Measurements from ENCODE around the gene TPO.
A peak's percentile ranks its signal among the peaks of the same experiment; 100 is the strongest.

TPO gene

DNA sequence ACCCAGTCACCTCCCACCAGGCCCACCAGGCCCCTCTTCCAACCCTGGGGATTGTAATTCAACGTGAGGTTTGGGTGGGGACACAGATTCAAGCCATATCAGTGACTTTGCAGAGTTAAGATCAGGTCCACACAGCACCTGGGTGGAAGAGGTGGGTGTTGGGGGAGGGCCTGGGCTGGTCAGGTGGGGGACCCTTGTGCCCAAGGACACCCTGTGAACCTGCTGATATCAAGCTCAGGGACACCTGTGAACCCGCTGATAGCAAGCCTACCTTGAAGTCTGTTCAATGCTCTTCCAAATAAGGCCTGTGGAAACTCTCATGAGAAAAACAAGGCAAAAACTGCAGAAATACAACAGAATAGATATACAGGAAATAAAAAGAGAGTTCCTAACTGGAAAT is 19.9 kb upstream of the TPO start:
- CTCF ChIA-PET: no interaction called here
- no peaks in the 10 kb centered on the region for H3K36me3 ChIP-seq (ENCODE audit: control insufficient read depth in 4 of 4, insufficient read depth in 4 of 4, low read length in 3 of 4)
- POLR2A ChIA-PET: no interaction called here
- no peak overlapping the region for H3K27ac ChIP-seq (ENCODE audit: insufficient read depth in 1 of 2, low read depth in 1 of 2, low read length in 2 of 2, poor library complexity in 1 of 2, severe bottlenecking in 2 of 2)
- H3K27me3 ChIP-seq (replicated peaks in 2 of 5; ENCODE audit: control insufficient read depth in 4 of 5, insufficient read depth in 5 of 5, low read length in 4 of 5): no peaks in the 10 kb centered on the region
- 100% methylated on average over 1 of the region's 2 CpGs for WGBS (ENCODE audit: insufficient coverage)
- no peak for DNase-seq
- no peaks in the 10 kb centered on the region for H3K9me3 ChIP-seq (ENCODE audit: control extremely low read depth in 1 of 5, control insufficient read depth in 4 of 5, insufficient read depth in 2 of 5, low read depth in 1 of 5, low read length in 4 of 5)
- H3K4me3 ChIP-seq (ENCODE audit: control insufficient read depth in 1 of 7, extremely low read depth in 1 of 7, insufficient read depth in 4 of 7, low read depth in 2 of 7, low read length in 6 of 7): no peak overlapping the region
- no peaks in the 10 kb centered on the region for H3K4me1 ChIP-seq (ENCODE audit: control extremely low read depth in 1 of 4, control insufficient read depth in 4 of 4, insufficient read depth in 4 of 4, low read length in 3 of 4)

- no peaks in the 10 kb centered on the region for H3K27me3 ChIP-seq (replicated peaks in 2 of 5; ENCODE audit: control insufficient read depth in 4 of 5, insufficient read depth in 5 of 5, low read length in 4 of 5)
- no peak for DNase-seq
- ChIA-PET POLR2A (no interaction called here), CTCF (interaction anchor here (1.4 kb wide), 1 partner anchor 21 kb away, joined by 4 read pairs; no protein-coding TSS in a partner anchor)
- H3K27ac ChIP-seq (ENCODE audit: insufficient read depth in 1 of 2, low read depth in 1 of 2, low read length in 2 of 2, poor library complexity in 1 of 2, severe bottlenecking in 2 of 2): no peak overlapping the region
- H3K4me1 ChIP-seq (ENCODE audit: control extremely low read depth in 1 of 4, control insufficient read depth in 4 of 4, insufficient read depth in 4 of 4, low read length in 3 of 4): no peaks in the 10 kb centered on the region
- no peak overlapping the region for H3K4me3 ChIP-seq (ENCODE audit: control insufficient read depth in 1 of 7, extremely low read depth in 1 of 7, insufficient read depth in 4 of 7, low read depth in 2 of 7, low read length in 6 of 7)
- no peaks in the 10 kb centered on the region for H3K9me3 ChIP-seq (ENCODE audit: control extremely low read depth in 1 of 5, control insufficient read depth in 4 of 5, insufficient read depth in 2 of 5, low read depth in 1 of 5, low read length in 4 of 5)
- no peaks in the 10 kb centered on the region for H3K36me3 ChIP-seq (ENCODE audit: control insufficient read depth in 4 of 4, insufficient read depth in 4 of 4, low read length in 3 of 4)
- 100% methylated on average over 4 of the region's 7 CpGs for WGBS (ENCODE audit: insufficient coverage)
Measured at GRCh38 chr2:1394709-1395408, 18.4 kb upstream of the TPO start.

DNA sequence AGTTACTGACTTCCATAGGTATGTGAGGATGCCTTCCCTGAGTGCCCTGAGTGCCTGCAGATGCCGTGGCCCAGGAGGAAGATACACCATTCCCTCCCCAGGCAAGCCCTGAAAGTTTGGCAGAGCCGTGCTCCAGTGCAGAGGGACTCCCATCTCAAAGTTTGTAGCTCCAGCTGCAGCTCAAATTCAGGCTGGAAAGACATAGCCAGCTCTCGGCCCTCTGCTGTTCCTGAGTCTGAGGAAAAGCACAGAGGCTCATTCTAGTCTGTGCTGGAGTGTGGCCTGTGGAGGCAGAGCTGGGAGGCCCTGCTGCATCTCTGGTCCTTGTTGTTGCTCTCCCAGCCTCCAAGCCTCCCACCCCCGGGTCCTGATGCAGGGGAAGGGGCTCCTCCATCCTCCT is 15.9 kb upstream of the TPO start:
- peaks cover 0 to 5% (median 2%) of the 10 kb centered on the region in 4 experiments for H3K4me1 ChIP-seq (ENCODE audit: control extremely low read depth in 1 of 4, control insufficient read depth in 4 of 4, insufficient read depth in 4 of 4, low read length in 3 of 4)
- H3K9me3 ChIP-seq (ENCODE audit: control extremely low read depth in 1 of 5, control insufficient read depth in 4 of 5, insufficient read depth in 2 of 5, low read depth in 1 of 5, low read length in 4 of 5): peaks cover 0 to under 1% (median 0%) of the 10 kb centered on the region in 5 experiments
- ChIA-PET CTCF (no interaction called here), POLR2A (no interaction called here)
- H3K27me3 ChIP-seq (replicated peaks in 2 of 5; ENCODE audit: control insufficient read depth in 4 of 5, insufficient read depth in 5 of 5, low read length in 4 of 5): no peaks in the 10 kb centered on the region
- H3K27ac ChIP-seq (ENCODE audit: insufficient read depth in 1 of 2, low read depth in 1 of 2, low read length in 2 of 2, poor library complexity in 1 of 2, severe bottlenecking in 2 of 2): no peak overlapping the region
- no peak for DNase-seq
- H3K36me3 ChIP-seq (ENCODE audit: control insufficient read depth in 4 of 4, insufficient read depth in 4 of 4, low read length in 3 of 4): no peaks in the 10 kb centered on the region
- 84% methylated on average over 4 of the region's 4 CpGs for WGBS (ENCODE audit: insufficient coverage)
- H3K4me3 ChIP-seq (ENCODE audit: control insufficient read depth in 1 of 7, extremely low read depth in 1 of 7, insufficient read depth in 4 of 7, low read depth in 2 of 7, low read length in 6 of 7): no peak overlapping the region

- no peak overlapping the region for H3K4me3 ChIP-seq (ENCODE audit: control insufficient read depth in 1 of 7, extremely low read depth in 1 of 7, insufficient read depth in 4 of 7, low read depth in 2 of 7, low read length in 6 of 7)
- peaks cover 0 to 3% (median 0%) of the 10 kb centered on the region in 5 experiments for H3K9me3 ChIP-seq (ENCODE audit: control extremely low read depth in 1 of 5, control insufficient read depth in 4 of 5, insufficient read depth in 2 of 5, low read depth in 1 of 5, low read length in 4 of 5)
- H3K27ac ChIP-seq (ENCODE audit: insufficient read depth in 1 of 2, low read depth in 1 of 2, low read length in 2 of 2, poor library complexity in 1 of 2, severe bottlenecking in 2 of 2): no peak overlapping the region
- no peaks in the 10 kb centered on the region for H3K27me3 ChIP-seq (replicated peaks in 2 of 5; ENCODE audit: control insufficient read depth in 4 of 5, insufficient read depth in 5 of 5, low read length in 4 of 5)
- WGBS (ENCODE audit: insufficient coverage): 94% methylated on average over 7 of the region's 7 CpGs
- ChIA-PET CTCF (no interaction called here), POLR2A (no interaction called here)
- H3K36me3 ChIP-seq (ENCODE audit: control insufficient read depth in 4 of 4, insufficient read depth in 4 of 4, low read length in 3 of 4): no peaks in the 10 kb centered on the region
- DNase-seq: no peak
- peaks cover 0 to 5% (median 2%) of the 10 kb centered on the region in 4 experiments for H3K4me1 ChIP-seq (ENCODE audit: control extremely low read depth in 1 of 4, control insufficient read depth in 4 of 4, insufficient read depth in 4 of 4, low read length in 3 of 4)
Measured at GRCh38 chr2:1398191-1398590, 15.1 kb upstream of the TPO start.

DNA sequence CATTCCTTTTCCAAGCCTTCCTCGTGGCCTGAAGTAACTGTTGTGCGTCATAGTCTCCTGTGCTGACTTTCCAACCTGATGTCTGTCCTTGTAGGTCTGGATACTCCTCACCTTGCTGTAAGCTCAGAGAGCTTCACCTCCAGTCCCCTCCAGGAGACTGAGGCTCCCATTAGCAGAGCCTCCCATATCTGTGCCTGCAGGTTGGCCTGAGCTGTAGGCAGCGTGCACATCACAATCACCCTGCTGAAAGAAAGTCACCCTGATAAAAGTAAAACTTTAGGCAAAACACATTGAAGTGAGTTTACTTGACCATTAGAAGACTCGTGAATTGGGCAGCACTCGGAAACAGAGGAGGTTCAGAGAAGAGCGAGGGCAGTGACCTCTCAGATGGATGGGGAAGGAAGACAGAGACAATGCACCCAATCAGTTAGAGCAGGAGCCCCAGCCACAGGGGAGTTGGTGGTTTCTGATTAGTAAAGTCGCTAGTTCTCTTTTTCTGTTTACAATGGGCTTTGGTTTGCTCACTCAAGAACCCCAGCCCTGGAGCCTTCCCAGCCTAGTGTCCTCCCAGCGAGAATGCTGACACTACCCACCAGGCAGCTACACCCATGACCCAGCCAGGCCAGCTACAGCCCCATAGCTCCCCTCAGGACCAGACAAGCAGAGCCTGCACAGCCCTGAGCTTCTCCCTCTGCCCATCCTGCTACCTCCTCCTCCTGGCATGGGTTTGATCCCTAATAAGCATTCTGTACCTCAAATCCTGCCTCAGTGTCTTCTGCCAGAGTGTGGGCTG is 12.1 kb upstream of the TPO start:
- POLR2A ChIA-PET: no interaction called here
- WGBS (ENCODE audit: insufficient coverage): 52% methylated on average over 8 of the region's 8 CpGs
- CTCF ChIA-PET: no interaction called here
- Histone ChIP-seq H3K36me3 (ENCODE audit: control insufficient read depth in 4 of 4, insufficient read depth in 4 of 4, low read length in 3 of 4) (no peaks in the 10 kb centered on the region), H3K9me3 (ENCODE audit: control extremely low read depth in 1 of 5, control insufficient read depth in 4 of 5, insufficient read depth in 2 of 5, low read depth in 1 of 5, low read length in 4 of 5) (peaks cover 0 to 6% (median 0%) of the 10 kb centered on the region in 5 experiments), H3K27me3 (replicated peaks in 2 of 5; ENCODE audit: control insufficient read depth in 4 of 5, insufficient read depth in 5 of 5, low read length in 4 of 5) (no peaks in the 10 kb centered on the region), H3K4me3 (ENCODE audit: control insufficient read depth in 1 of 7, extremely low read depth in 1 of 7, insufficient read depth in 4 of 7, low read depth in 2 of 7, low read length in 6 of 7) (no peak overlapping the region), H3K27ac (ENCODE audit: insufficient read depth in 1 of 2, low read depth in 1 of 2, low read length in 2 of 2, poor library complexity in 1 of 2, severe bottlenecking in 2 of 2) (no peak overlapping the region), H3K4me1 (ENCODE audit: control extremely low read depth in 1 of 4, control insufficient read depth in 4 of 4, insufficient read depth in 4 of 4, low read length in 3 of 4) (peaks cover 0 to 5% (median 2%) of the 10 kb centered on the region in 4 experiments)
- DNase-seq: peak in 2 of 3 donors; percentile 3 to 20

GRCh38 chr2:1402064-1402463 is 11.2 kb upstream of the TPO start:
- CTCF ChIA-PET: no interaction called here
- peaks cover 0 to 5% (median 2%) of the 10 kb centered on the region in 4 experiments for H3K4me1 ChIP-seq (ENCODE audit: control extremely low read depth in 1 of 4, control insufficient read depth in 4 of 4, insufficient read depth in 4 of 4, low read length in 3 of 4)
- WGBS (ENCODE audit: insufficient coverage): 98% methylated on average over 9 of the region's 9 CpGs

DNA sequence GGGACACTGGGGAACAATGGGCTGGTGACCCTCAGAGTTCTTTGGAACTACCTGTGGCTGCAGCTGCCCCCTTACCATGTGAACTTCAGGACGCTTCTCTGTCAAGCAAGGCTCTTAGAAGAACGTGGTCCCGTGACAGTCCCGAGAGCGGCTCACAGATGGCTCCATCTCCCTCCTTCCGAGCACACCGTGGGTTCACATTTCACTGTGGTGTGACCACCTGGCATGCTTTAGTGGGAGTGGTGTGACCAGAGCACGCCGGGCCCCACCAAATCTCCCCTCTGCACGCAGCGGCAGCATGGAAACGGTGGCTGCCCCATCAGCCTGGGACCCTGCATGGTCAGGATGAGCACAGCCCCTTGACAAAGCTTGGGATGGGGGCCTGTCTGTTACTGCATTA is 9.7 kb upstream of the TPO start:
- ChIA-PET POLR2A (no interaction called here), CTCF (no interaction called here)
- Histone ChIP-seq H3K9me3 (ENCODE audit: control extremely low read depth in 1 of 5, control insufficient read depth in 4 of 5, insufficient read depth in 2 of 5, low read depth in 1 of 5, low read length in 4 of 5) (peaks cover 0 to 6% (median 0%) of the 10 kb centered on the region in 5 experiments), H3K27ac (ENCODE audit: insufficient read depth in 1 of 2, low read depth in 1 of 2, low read length in 2 of 2, poor library complexity in 1 of 2, severe bottlenecking in 2 of 2) (no peak overlapping the region), H3K27me3 (replicated peaks in 2 of 5; ENCODE audit: control insufficient read depth in 4 of 5, insufficient read depth in 5 of 5, low read length in 4 of 5) (no peaks in the 10 kb centered on the region), H3K4me3 (ENCODE audit: control insufficient read depth in 1 of 7, extremely low read depth in 1 of 7, insufficient read depth in 4 of 7, low read depth in 2 of 7, low read length in 6 of 7) (no peak overlapping the region), H3K36me3 (ENCODE audit: control insufficient read depth in 4 of 4, insufficient read depth in 4 of 4, low read length in 3 of 4) (no peaks in the 10 kb centered on the region), H3K4me1 (ENCODE audit: control extremely low read depth in 1 of 4, control insufficient read depth in 4 of 4, insufficient read depth in 4 of 4, low read length in 3 of 4) (peaks cover 0 to 5% (median 2%) of the 10 kb centered on the region in 4 experiments)
- DNase-seq: no peak
- WGBS (ENCODE audit: insufficient coverage): 97% methylated on average over 12 of the region's 12 CpGs

More at GRCh38 chr2:1402064-1402463, 11.2 kb upstream of the TPO start:
- DNase-seq: no peak
- peaks cover 0 to 6% (median 0%) of the 10 kb centered on the region in 5 experiments for H3K9me3 ChIP-seq (ENCODE audit: control extremely low read depth in 1 of 5, control insufficient read depth in 4 of 5, insufficient read depth in 2 of 5, low read depth in 1 of 5, low read length in 4 of 5)
- no peaks in the 10 kb centered on the region for H3K36me3 ChIP-seq (ENCODE audit: control insufficient read depth in 4 of 4, insufficient read depth in 4 of 4, low read length in 3 of 4)
- no peak overlapping the region for H3K27ac ChIP-seq (ENCODE audit: insufficient read depth in 1 of 2, low read depth in 1 of 2, low read length in 2 of 2, poor library complexity in 1 of 2, severe bottlenecking in 2 of 2)
- H3K4me3 ChIP-seq (ENCODE audit: control insufficient read depth in 1 of 7, extremely low read depth in 1 of 7, insufficient read depth in 4 of 7, low read depth in 2 of 7, low read length in 6 of 7): no peak overlapping the region
- no peaks in the 10 kb centered on the region for H3K27me3 ChIP-seq (replicated peaks in 2 of 5; ENCODE audit: control insufficient read depth in 4 of 5, insufficient read depth in 5 of 5, low read length in 4 of 5)
- POLR2A ChIA-PET: no interaction called here

All from common myeloid progenitor, CD34-positive (primary cell).